ENCODE results near the gene HIVEP3. TPM values are rescaled to one million over a fixed set of nuclear protein-coding genes. Genes with fewer than 3 reads are reported as not detected.

Gene HIVEP3
- polyA plus RNA-seq, 1 of the 3 experiments (the other 2 are of a cell fraction): 6.4 TPM

- TF ChIP-seq TEAD4 (IDR thresholded peaks at IDR 0.05; ENCODE audit: borderline replicate concordance, insufficient read depth) (no peak), FOXM1 (IDR thresholded peaks at IDR 0.05; ENCODE audit: low read depth) (no peak), FOSL2 (IDR thresholded peaks at IDR 0.05; ENCODE audit: borderline replicate concordance, low read depth) (no peak), SMC3 (IDR thresholded peaks at IDR 0.05; ENCODE audit: low read depth, low read length) (no peak), RXRA (IDR thresholded peaks at IDR 0.05; ENCODE audit: borderline replicate concordance, low read depth) (no peak), ELF1 (IDR thresholded peaks at IDR 0.05) (no peak), GATA2 (CRISPR knock-in tag; IDR thresholded peaks at IDR 0.05) (no peak; the same call in 1 of the 2 replicates), CHD2 (IDR thresholded peaks at IDR 0.05; ENCODE audit: low read length, partially characterized antibody) (peak; percentile 22), MXI1 (IDR thresholded peaks at IDR 0.05; ENCODE audit: low read depth, low read length) (no peak), CTCF (IDR thresholded peaks at IDR 0.05) (peak; percentile 36), YY1 (IDR thresholded peaks at IDR 0.05; ENCODE audit: low read depth) (no peak), ZBTB33 (IDR thresholded peaks at IDR 0.05; ENCODE audit: borderline replicate concordance, low read depth) (no peak), FOXJ3 (CRISPR knock-in tag; IDR thresholded peaks at IDR 0.05) (no peak), MEF2A (IDR thresholded peaks at IDR 0.05; ENCODE audit: borderline replicate concordance, low read depth) (no peak), NFIC (IDR thresholded peaks at IDR 0.05; ENCODE audit: borderline replicate concordance) (no peak), RAD21 (IDR thresholded peaks at IDR 0.05; ENCODE audit: low read length) (peak; percentile 50)
- TF ChIP-seq, protein P1, sequence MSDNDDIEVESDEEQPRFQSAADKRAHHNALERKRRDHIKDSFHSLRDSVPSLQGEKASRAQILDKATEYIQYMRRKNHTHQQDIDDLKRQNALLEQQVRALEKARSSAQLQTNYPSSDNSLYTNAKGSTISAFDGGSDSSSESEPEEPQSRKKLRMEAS (IDR thresholded peaks at IDR 0.05; ENCODE audit: low read depth): no peak
- TF ChIP-seq, protein P2, sequence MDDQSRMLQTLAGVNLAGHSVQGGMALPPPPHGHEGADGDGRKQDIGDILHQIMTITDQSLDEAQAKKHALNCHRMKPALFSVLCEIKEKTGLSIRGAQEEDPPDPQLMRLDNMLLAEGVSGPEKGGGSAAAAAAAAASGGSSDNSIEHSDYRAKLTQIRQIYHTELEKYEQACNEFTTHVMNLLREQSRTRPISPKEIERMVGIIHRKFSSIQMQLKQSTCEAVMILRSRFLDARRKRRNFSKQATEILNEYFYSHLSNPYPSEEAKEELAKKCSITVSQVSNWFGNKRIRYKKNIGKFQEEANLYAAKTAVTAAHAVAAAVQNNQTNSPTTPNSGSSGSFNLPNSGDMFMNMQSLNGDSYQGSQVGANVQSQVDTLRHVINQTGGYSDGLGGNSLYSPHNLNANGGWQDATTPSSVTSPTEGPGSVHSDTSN (IDR thresholded peaks at IDR 0.05): no peak; the same call in 1 of the 2 replicates
Observed at GRCh38 chr1:41503538-41504113, 415.1 kb downstream of the HIVEP3 start (continued).
